Pancreas (tissue), 10 donors: ENCODE results near the gene ZNF14. TPM values are rescaled to one million over a fixed set of nuclear protein-coding genes. Genes with fewer than 3 reads are reported as not detected.
"Not testable (repeated sequence)": the region's sequence is repeated elsewhere in the genome, so short reads cannot be mapped to it uniquely, and the experiment has no call there.

Experiments
- ATAC-seq, 4 donors: fragments of 200-7000 bp; cut with Tn5 transposase; one replicate each; pipeline versions ENCODE4 v1.8.0 to v1.9.1; 2020; ENCODE audit warnings: mild to moderate bottlenecking in 4 of 4, moderate library complexity in 4 of 4
- DNase-seq, 6 donors: peaks; one replicate each; pipeline ENCODE4 v3.0.0-alpha.2; 2020
- FAIRE-seq: peaks from 2 replicates; lab custom pipeline; 2012; peaks lifted over from hg19 to GRCh38; lab: Jason Lieb, UNC
- H3K27ac ChIP-seq, 4 donors: fragments of 200-600 bp; sonication (generic); 1 replicate in 3 of 4; 2 replicates in 1 of 4; pipeline versions ENCODE4 v1.5.0 to v1.8.0; 2020
- H3K27me3 ChIP-seq, 4 donors: fragments of 200-600 bp; one replicate each; pipeline ENCODE4 v1.8.0; 2021
- H3K36me3 ChIP-seq, 3 donors: fragments of 200-600 bp; sonication (generic) in 1 of 3; one replicate each; pipeline versions ENCODE4 v1.5.0 to v1.8.0; 2020 to 2021
- H3K4me1 ChIP-seq, 3 donors: fragments of 200-600 bp; one replicate each; pipeline ENCODE4 v1.8.0; 2021
- H3K4me3 ChIP-seq, 4 donors: fragments of 200-600 bp; sonication (generic) in 2 of 4; one replicate each; pipeline versions ENCODE4 v1.5.0 to v1.8.0; 2020 to 2021
- H3K9me3 ChIP-seq, 4 donors: fragments of 200-600 bp; one replicate each; pipeline ENCODE4 v1.8.0; 2021
- WGBS, 2 donors: extraction: QIAGEN DNeasy Blood & Tissue Kit; methylation state at CpG; one replicate each; pipeline ENCODE4 v1.1.7; 2013; 5-methylcytosine and 5-hydroxymethylcytosine counted together
- intact Hi-C, 3 donors: fragments of 100-400 bp; cut with DNase I; formaldehyde crosslinking; loops; one replicate each; pipeline versions ENCODE4 v1.11.1 to v1.14.2; 2022
- polyA plus RNA-seq, 2 donors: library from polyadenylated mRNA; stranded (reverse); fragments of 200-250 nt; gene quantifications; one replicate each; pipeline ENCODE4 v1.2.3, GENCODE V29; 2013
- total RNA-seq, 6 donors: library from RNA; stranded (reverse); fragmentation: NEBNext Ultra II Directional in 4 of 6; extraction: Animal tissue kit (Norgen Biotek cat#: 25700) in 4 of 6; gene quantifications; one replicate each; pipeline versions ENCODE4 v1.2.1 to v1.2.4, GENCODE V29; 2021 to 2023
- TF ChIP-seq, protein P1 (sequence below), 4 donors: fragments of 200-600 bp; sonication (generic) in 3 of 4; IDR thresholded peaks; one replicate each; pipeline versions ENCODE4 v1.5.0 to v1.8.0; 2021; ENCODE audit warnings: antibody characterized with exemption in 4 of 4
- donor health status: healthy with polysubstance abuse.
- donor health status: DM: no; HTN: no; CAD: no; lungs with moderate emphysema.
- donor health status: DM: no; HTN: no; CAD: no.
- donor health status: control.
- donor health status: control.
- donor health status: Bipolar disorder and iron deficiency.
- donor health status: DM: yes; HTN: yes; CAD: no.
- donor health status: DM: no; HTN: no; CAD: no.
- donor health status: DM: no; HTN: no; CAD: no.
- donor health status: DM: yes; HTN: yes; CAD: no.

Gene ZNF14
- total RNA-seq (1 to 10 TPM; 2.1 to 4.5 (median 3.1) TPM), polyA plus RNA-seq (1 to 10 TPM; 2.0 to 3.2 TPM)

DNA sequence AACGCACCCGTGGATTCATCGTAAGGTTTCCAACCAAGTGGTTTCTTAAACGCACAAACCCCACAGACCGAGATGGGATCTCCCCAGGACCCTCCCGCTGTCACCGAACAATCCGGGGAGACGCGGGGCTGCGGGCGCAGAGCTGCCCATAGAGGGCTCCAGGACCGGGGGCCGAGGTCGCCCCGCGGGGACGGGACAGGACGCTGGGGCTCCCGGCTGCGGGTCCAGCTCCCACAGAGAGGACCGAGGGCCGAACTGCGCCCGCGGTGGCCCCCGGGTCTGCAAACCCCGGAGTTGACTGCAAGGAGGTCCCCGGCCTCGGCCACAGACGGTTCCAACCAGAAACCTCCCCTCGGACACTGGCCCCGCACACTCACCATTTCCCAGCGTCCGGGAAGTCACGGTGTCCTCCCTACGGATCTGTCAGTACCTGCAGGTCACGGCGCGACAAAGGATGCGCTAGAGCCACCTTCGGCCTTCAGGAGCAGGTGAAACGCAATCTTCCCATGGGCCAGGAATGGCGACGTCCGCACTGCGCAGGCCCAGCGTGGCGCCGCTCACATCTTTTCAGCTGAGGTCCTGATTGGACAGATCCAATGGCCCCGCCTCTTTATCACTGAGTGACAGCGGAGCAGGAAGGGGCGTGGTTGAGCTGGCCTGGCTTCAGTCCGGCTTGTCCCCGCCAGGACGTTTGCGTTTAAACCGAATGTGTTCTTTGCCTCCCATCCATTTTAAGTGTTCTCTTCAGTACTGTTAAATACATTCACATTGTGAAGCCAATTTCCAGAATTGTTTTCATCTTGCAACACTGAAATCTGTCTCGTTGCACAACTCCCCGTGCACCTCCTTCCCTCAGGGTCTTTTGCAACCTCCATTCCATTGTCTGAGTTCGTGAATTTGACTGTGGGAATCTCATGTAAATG, at the start of gene ZNF14:
Gene ZNF14, minus strand, starts transcription at position 534 of the 923 bp plus-strand sequence. Its CDS starts 154 bp downstream, at position 380.
- peak within 1 kb of the TSS; percentile 43 to 68 (median 46) for H3K27ac ChIP-seq
- no peaks in the 10 kb centered on the region for H3K27me3 ChIP-seq
- intact Hi-C loops: no loop called here
- peak; percentile 92 to 97 (median 94) for DNase-seq
- H3K36me3 ChIP-seq: no peaks in the 10 kb centered on the region
- WGBS, 2 donors: 0 to 1% methylated on average over 59 to 61 of the region's 61 CpGs
- no peaks in the 10 kb centered on the region for H3K4me1 ChIP-seq
- peak; percentile 100 for ATAC-seq
- FAIRE-seq: peak; percentile 59
- TF ChIP-seq, protein P1, sequence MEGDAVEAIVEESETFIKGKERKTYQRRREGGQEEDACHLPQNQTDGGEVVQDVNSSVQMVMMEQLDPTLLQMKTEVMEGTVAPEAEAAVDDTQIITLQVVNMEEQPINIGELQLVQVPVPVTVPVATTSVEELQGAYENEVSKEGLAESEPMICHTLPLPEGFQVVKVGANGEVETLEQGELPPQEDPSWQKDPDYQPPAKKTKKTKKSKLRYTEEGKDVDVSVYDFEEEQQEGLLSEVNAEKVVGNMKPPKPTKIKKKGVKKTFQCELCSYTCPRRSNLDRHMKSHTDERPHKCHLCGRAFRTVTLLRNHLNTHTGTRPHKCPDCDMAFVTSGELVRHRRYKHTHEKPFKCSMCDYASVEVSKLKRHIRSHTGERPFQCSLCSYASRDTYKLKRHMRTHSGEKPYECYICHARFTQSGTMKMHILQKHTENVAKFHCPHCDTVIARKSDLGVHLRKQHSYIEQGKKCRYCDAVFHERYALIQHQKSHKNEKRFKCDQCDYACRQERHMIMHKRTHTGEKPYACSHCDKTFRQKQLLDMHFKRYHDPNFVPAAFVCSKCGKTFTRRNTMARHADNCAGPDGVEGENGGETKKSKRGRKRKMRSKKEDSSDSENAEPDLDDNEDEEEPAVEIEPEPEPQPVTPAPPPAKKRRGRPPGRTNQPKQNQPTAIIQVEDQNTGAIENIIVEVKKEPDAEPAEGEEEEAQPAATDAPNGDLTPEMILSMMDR (IDR thresholded peaks at IDR 0.05): no peak
- H3K9me3 ChIP-seq: no peaks in the 10 kb centered on the region
- H3K4me3 ChIP-seq: peak within 1 kb of the TSS; percentile 37 to 97 (median 67)

DNA sequence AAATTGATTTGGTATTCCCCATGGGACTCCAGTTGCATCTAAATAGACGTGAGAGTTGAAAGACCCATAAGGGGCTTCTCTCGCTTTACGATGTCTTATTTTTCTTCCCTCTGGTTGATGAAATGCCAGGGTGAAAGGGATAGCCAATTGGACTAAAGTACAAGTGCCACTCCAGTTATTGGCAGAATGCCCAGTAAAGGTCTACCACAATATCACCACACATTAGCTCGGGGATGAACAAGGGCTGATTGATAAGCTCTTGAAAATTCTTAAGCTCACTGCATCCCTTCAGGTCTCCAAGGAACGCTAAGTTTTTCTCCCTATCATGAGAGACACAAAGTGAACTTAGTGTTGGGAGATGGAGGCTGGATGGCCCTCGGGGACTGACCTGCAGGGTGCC, 48.9 kb upstream of the ZNF14 start:
- intact Hi-C loops, DNase-seq: not testable (repeated sequence)

DNA sequence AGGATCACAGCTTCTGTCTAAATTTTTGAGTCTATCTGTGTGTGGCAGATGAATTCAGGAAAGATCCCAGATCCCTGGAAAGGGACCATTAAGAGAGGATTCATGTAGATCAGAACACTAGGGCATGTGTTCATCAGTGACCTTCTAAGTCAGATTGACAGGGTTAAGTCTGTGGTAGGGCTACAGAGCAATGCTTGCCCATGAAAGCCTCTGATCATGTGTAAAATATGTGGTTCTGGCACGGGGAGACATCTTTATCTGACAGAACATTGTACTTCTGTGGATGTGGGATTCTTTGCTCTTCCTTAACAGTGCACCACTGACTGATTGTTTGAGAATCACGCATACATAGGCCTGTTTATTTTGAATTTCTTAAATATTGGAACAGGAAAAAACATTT, 45.8 kb upstream of the ZNF14 start:
- Histone ChIP-seq H3K27ac (no peak overlapping the region), H3K9me3 (no peaks in the 10 kb centered on the region), H3K4me3 (no peak overlapping the region), H3K36me3 (peaks cover 0 to 3% (median 0%) of the 10 kb centered on the region in 3 donors), H3K27me3 (no peaks in the 10 kb centered on the region), H3K4me1 (peaks cover 0 to 22% (median 8%) of the 10 kb centered on the region in 3 donors)
- WGBS, 2 donors: 79 to 83% methylated on average over 2 of the region's 2 CpGs
- no peak for ATAC-seq
- no peak for FAIRE-seq
- TF ChIP-seq, protein P1 (IDR thresholded peaks at IDR 0.05): no peak
- no peak for DNase-seq
- intact Hi-C loops: no loop called here

More for the DNA sequence above, 48.9 kb upstream of the ZNF14 start:
- not testable (repeated sequence) for H3K27me3 ChIP-seq, H3K9me3 ChIP-seq, H3K27ac ChIP-seq, H3K36me3 ChIP-seq, FAIRE-seq, H3K4me3 ChIP-seq, ATAC-seq
- WGBS, 2 donors: 76 to 80% methylated on average over 6 of the region's 6 CpGs
- peaks cover 0 to 14% (median 8%) of the 10 kb centered on the region in 3 donors for H3K4me1 ChIP-seq

DNA sequence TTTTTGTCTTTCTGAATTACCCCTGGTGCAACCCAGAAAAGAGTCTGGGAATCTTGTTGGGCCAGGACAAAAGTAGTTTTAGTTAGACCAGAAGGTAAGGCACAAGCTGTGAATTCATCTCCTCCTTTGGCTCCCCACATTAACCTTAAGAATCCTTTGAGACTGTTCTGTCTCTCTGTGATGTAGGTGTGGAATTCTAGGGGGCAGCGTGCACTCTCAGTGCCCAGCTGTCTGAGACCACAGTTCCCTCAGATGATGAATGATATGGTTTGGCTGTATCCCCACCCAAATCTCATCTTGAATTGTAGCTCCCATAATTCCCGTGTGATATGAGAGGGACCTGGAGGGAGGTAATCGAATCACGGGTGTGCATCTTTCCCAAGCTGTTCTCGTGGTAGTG, 44.8 kb upstream of the ZNF14 start:
- WGBS, 2 donors: 72 to 81% methylated on average over 5 of the region's 5 CpGs
- Histone ChIP-seq H3K4me3 (peak overlapping the region in 2 of 4 donors; percentile 50 to 65), H3K4me1 (peaks cover 0 to 19% (median 8%) of the 10 kb centered on the region in 3 donors), H3K27ac (no peak overlapping the region), H3K9me3 (no peaks in the 10 kb centered on the region), H3K36me3 (peaks cover 0 to 3% (median 0%) of the 10 kb centered on the region in 3 donors), H3K27me3 (no peaks in the 10 kb centered on the region)
- intact Hi-C loops: no loop called here
- TF ChIP-seq, protein P1 (IDR thresholded peaks at IDR 0.05): no peak
- no peak for DNase-seq
- ATAC-seq: no peak
- FAIRE-seq: no peak

DNA sequence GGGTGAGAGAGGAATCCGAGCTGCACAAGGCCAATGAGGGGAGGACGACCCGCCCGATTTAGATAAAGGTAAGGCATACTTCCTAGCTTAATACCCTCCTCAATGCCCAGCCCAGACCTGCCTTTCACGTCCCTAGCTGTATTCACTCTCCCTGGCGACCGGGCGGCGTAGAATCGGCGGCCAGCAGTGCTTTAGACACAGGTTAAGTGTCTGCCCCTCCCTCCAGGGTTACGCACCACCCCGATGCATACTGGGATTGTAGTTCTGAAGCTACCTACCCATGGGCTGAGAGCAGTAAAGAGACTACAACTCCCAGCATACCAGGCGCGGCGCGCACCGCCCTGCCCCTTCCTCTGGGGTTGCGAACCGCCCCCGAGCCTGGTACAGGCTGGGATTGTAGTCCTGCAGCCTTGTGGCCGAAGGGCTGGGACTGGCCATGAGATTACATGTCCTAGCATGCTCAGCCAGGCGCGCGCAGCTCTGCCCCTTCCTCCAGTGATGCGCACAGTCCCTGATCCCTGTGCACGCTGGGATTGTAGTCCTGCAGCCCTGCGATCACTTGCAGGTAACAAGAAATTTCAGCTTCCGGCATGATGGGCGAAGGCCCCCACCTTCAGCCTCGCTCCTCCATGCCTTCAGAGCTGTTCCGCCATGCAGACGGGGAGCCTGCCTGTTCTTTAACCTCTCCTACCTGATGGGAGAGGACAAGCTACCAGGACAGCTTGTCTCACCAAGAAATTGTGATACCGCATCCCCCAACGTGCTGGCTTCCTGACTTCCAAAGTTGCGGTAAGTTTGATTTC, 43.5 kb upstream of the ZNF14 start:
- DNase-seq: peak; percentile 96 to 99 (median 98)
- Histone ChIP-seq H3K27me3 (no peaks in the 10 kb centered on the region), H3K9me3 (no peaks in the 10 kb centered on the region), H3K4me1 (peaks cover 0 to 19% (median 8%) of the 10 kb centered on the region in 3 donors), H3K27ac (peak overlapping the region; percentile 80 to 90 (median 84)), H3K4me3 (peak overlapping the region; percentile 33 to 65 (median 52)), H3K36me3 (peaks cover 0 to 3% (median 0%) of the 10 kb centered on the region in 3 donors)
- FAIRE-seq: peak; percentile 89
- intact Hi-C loops: no loop called here
- 0% methylated on average over 36 of the region's 36 CpGs for WGBS, 2 donors
- TF ChIP-seq, protein P1 (IDR thresholded peaks at IDR 0.05): peak in 1 of 4 donors; percentile 18
- peak; percentile 96 to 99 (median 97) for ATAC-seq
